UCSD-AML1 (cell line): Measurements from ENCODE around the gene NAXD.
"Not testable (repeated sequence)": the region's sequence is repeated elsewhere in the genome, so short reads cannot be mapped to it uniquely, and the experiment has no call there.

Experiments
- DNase-seq: peaks from one replicate; lab custom pipeline; 2025; ENCODE audit not compliant: unreplicated experiment; lab: John Stamatoyannopoulos, UW

Gene NAXD

DNA sequence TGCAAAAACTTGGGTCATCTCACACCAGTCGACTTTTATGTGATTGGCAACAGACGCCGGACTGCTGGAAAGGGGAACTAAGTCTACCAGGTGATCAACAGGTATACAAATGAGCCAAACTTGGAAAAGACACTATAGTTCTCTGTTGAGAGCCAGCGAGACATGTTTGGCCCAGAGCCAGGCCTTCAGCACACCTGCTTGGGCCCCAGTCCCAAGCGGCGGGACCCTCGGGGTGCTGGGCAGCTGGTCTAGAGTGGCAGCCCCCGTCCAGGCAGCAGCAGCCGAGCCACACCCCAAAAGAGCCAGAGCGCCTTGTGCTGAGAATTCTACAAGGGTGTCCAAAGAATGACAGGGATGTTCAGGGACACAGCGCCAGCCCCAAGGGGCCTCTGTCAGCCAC lies 28.0 kb downstream of the NAXD start:
- no peak for DNase-seq

DNA sequence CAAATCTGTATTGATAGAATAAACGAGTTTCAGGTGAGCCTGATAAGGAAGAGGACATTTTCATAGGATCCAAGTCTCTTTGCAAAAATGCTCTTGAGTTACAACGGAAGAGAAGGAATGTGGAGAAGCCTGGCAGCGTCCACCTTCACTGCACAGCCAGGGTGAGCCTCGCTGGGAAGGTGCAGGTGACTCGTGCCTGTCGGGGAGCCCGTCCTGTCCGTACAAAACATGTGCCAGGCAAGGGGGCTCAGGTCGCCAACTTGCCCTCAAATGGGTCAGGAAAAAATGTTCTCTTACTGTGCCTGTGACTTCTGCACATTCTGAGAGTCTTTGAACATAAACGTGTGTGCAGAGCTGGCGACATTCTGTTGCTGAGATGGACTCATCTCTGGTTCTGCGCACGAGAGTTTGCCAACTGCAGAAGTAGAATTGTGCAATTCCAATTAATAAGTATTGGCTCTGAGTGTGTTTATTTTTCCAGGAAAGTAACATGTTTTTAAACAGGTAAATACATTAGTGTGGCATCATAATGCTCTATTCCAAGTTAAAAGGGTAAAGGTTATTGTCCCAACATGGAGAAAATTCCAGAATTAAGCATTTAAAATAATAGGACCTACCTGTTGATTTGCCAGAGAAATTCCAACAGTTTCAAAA lies 28.6 kb downstream of the NAXD start:
- DNase-seq, result no peak

DNA sequence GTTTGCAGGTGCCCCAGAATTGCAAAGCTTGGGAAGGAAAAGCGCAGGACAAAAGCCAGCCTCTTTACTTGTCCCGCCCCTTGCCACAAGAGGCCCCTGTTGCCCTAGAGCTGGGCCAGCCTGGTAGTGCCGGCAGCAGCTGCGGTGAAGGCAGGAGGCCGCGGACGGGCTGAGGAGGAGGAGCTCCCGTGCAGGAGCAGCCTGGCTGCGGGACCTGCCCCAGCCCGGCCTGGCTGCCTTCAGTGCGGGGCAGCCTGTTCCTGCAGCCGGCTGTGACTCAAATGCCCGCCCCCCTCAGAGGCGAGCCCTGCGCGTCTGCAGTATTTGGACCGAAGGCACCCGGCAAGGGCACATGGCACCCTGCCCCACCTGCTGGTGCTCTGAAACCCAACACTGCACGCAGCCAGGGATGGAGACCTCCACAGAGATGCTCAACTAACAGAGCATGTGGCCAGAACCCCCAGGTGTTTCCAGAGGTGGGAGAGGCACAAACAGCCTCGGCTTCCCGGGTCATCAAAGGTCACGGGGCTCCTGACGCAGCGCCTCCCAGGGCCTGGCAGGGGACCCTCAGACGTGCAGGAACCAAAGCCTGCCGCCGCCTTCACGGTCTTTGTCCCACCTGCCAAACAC lies 29.7 kb downstream of the NAXD start:
- DNase-seq, result no peak

DNA sequence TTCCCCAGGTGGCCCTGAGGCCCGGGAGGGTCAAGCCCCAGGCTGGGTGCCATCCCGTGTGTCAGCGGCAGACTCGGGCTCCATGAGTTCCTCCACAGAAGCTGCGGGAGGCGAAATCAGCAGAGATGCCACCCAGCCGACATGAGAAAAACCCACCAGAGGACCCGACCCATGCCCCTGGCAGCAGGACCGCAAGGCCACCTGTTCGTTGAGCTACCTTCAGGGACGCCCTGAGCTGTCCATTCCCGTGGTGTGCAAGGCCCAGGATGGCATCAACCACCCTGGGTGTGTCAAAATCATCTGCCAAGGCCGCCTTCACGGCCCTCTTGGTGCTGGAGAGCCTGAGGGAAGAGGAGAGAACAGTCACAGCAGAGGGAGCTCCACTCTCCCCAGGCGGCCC lies 30.4 kb downstream of the NAXD start:
- DNase-seq, result no peak

DNA sequence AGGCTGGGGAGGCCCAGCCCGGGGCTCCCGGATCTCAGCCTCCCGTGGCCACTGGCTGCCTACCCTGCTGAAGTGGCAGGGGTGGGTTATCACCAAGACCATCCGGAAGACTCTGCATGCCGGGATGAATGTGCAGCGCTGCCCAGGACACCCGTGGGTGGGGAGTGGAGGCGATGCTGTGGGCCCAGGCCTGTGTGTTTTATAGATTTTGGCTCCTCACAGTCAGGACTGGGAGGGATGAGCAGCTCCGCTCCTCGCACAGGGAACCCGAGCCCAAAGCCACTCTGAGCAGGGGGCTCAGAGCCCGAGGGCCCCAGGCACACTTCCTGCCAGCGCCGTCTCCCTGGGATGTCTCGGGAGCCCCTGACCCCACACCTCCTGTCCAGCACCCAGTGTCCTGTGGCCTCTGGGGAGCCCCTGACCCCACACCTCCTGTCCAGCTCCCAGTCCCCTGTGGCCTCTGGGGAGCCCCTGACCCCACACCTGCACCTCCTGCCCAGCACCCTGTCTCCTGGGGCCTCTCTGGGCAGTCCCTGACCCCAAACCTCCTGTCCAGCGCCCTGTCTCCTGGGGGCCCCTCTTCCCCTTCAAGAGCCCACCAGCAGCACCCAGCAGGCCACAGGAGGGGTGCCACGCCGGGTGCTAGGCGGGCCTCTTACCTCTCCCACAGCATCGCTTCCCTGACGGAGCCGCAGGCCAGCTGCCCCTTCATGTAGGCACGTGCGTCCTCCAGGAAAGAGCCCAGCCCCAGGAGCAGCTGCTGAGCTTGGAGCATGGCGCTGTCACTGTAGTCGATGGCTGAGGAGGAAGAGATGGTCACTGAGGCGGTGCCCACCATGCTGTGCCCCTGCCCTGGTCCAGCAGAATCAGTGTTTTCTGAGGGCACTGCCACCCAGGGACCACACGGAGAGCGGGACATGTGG lies 31.4 kb downstream of the NAXD start:
- no peak for DNase-seq

DNA sequence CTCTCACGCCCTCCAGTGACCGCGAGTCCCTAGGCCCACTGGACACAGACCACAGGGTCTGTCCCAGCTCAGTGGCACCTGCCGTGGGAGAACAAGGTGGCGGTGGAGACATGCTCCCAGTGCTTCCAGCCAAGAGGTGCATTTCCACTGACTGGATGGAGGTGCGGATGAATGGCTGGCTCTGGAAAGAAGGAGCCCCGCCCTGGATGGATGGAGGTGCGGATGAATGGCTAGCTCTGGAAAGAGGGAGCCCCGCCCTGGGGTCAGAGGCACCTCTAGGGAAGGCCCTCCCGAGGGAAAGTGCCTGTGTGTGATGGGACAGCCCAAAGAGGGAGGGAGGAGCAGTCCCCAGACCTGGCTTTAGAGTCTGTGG lies 32.0 kb downstream of the NAXD start:
- no peak for DNase-seq

DNA sequence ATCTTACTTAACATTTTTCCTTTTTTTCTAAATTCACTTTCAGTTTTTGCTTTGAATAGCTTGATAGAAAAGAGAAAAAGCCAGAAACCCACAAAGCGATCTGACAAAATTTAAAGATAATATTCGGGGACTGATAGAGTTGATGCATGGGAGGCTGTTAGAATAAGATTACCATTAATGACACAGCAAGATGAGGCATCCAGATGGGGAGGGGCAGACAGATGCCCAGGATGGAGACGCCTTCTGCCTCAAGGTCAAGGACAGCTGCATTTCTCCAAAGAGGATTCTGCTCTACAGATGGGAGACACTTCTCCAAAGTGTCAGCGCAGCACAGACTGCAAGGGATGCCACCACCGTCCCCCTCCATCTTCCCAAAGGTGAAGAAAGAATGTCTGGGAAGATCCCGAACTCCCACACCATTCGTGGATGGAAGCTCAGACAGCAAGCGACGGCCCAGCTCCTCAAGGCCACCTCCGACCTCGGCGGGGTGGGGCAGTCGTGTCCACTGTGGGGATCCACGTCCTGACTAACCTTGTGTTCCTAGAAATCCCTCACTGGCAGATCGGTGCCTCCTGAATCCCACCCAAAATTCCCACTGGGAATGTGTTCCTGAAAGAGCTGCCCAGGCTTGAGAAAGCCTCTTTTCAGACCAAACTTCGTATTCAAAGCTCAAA lies 32.9 kb downstream of the NAXD start:
- no peak for DNase-seq

DNA sequence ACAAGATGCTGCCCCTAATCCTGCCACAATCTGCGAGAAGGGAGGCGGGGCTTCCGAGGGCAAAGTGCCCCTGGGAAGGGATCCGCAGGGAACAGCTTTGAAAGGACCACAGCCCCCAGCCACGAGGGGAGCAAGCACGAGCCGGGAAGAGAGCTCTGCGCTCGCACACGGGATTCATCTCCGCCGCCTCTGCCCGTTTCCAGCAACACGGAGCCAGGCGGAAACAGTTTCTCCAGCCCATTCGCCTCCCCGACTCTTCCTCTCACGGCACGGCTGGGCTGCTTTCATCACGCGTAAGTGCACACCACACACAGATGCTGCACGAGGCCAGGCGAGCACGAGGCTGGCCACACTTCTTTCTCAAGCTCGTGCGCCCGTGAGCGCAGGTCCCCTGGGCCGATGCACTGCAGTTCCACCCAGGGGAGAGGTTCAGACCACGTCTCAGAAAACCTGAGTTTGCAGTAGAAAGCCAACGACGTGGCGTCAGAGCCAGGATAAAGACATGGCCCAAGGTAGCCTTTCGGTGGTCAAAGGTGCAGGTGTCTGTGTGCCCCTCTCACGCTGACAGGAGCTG lies 33.6 kb downstream of the NAXD start:
- no peak for DNase-seq

DNA sequence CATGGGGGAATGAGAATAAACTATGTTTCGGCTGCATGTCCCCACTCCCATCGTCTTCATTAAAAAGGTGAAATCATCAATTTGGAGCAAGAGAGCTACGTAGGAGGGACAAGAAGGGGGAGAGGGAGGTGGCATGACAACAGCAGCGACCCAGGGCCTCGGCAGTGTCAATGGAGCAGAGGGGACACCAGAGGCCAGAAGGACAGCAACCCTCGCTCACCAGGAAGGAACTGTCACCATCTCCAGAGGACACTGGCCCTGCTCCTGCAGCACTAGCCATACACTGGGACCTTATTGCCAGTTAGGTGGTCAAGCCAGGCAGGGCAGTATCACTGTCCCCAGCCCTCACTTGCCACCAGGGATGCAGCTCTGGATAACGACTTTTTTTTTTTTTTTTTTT lies 34.2 kb downstream of the NAXD start:
- no peak for DNase-seq

DNA sequence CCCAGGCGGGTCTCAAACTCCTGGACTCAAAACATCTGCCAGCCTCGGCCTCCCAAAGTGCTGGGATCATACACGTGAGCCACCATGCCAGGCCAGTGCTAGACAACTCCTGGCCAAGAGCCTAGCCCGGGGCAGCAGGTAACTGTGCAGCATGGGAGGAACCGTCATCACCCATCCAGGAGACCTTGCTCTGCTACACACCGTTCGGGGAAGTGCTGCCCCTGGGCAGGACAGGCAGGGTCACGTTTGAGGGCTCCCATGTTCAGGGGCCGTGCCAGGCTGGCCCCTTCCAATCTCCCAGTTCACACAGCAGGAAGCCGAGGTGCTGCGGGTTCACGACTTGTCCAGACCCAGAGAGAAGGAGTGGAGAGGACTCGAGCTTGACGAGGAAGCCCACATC lies 35.1 kb downstream of the NAXD start:
- no peak for DNase-seq

DNA sequence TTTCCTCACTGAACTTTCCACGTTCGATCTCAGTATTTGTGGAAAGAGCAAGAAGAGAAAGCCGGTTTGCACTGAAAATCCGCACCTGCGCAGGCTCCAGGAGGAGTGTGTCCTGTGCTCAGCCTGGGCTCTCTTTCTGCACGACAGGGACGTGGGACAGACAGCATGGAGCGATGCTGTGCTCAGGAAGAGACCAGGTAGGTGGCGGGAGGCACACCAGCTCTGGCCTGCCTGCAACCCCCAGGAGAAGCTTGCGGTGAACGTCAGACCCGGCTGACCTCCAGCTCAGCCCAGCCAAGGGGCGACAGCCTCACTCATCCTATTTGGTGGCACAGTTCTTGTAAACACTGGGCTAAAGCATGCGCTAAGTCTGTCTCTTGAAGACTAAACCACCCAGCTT lies 35.9 kb downstream of the NAXD start:
- DNase-seq, result no peak

DNA sequence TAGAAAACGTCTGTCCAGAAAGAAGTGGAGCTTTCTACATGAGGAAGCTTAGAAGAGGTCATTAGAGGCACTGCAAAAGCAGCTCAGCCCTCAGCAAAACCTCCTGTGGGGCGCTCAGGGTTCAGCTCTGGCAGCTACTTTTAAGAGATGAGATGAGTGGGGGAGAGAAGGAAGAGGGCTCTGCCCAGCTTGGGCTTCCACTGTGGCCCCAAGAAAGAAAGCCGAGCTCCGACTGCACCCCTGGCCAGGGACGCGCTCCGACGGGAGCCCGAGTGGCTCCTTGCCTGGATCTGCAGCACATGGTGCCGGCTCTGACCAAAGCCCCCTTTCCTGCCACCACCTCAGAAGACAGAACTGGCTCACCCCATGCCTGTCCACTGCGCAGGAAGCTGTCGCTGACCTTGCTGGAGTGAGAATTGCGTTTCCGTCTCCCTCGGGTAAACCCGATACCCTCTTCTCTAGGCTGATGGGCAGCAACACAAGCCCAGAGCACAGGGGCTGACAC lies 36.4 kb downstream of the NAXD start:
- no peak for DNase-seq

DNA sequence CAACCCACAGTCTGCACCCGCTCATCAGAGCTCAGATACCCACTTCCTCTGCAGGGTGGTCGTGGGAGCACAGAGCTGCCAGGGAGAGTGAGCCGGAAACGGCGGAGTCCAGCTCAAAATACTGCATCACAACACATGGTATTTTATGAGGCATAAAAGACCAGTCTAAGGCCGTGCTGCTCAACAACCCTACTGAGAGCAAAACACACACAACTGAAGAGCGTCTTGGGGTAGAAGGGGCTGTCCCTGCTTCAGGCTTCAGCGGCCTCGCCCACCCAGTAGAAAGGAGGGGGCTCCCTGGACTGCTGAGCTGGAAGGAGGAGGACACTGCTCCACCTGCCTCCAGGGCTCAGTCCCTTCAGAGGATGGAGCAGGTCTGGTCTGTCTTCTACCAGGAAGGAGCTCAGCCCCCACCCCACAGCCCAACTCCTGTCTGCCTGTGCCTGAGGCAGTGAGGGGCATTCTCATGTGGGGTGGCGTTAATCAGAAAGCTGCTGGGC lies 36.9 kb downstream of the NAXD start:
- DNase-seq, result no peak

DNA sequence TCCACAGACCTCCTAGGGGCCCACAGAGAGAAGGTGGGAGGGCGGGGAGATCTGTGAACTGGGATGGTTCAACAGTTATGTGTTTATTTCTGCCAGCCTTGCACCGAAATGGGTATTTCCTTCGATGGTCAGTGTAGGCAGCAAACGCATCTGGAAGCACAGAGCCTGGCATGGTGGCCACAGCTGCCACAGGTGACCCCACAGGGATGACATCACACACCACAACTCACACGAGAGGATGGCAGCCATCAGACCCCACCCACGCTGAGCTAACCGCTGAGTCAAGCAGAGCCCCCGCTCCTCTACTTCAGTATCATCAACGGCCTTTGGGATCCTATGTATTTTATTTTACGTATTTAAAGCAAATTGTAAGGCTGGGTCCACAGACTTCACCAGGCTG lies 37.4 kb downstream of the NAXD start:
- no peak for DNase-seq

DNA sequence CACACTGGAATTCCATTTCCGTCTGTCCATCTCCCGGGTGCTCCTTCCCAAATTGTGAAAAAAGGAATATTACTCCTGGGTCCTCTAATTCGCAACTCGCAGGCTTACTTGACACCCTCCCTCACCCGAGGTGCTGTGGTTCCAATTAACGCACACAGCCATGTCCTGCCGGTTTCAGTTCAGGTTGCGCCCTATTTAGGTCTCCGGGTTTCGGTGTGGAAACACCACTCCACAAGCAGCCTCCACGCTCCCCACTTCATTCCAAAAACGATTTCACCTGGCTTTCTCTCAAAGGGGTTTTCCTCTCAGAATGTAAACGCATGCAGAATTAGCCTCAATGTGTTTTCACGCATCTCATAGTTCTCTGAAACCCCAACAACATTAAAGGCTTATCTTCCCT lies 37.9 kb downstream of the NAXD start:
- DNase-seq, result no peak

DNA sequence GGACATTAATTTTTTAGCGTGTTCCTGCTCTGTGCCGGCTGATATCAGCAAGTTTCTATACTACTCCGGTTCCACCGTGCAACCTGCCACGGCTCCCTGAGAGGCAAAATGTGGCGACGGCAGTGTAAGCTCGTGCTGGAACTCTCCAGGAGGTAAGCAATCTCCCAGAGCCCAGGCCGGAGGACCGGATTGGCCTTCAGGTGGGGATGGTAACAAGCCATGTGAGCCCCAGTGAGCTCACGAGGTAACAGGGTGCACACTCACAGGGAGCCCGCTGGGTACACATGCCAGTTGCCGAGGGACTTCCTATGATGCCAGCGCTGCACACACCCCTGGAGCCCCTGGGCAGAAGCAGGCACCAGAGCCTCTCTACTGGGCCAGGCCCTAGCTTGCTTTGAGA lies 38.5 kb downstream of the NAXD start:
- DNase-seq, result no peak

DNA sequence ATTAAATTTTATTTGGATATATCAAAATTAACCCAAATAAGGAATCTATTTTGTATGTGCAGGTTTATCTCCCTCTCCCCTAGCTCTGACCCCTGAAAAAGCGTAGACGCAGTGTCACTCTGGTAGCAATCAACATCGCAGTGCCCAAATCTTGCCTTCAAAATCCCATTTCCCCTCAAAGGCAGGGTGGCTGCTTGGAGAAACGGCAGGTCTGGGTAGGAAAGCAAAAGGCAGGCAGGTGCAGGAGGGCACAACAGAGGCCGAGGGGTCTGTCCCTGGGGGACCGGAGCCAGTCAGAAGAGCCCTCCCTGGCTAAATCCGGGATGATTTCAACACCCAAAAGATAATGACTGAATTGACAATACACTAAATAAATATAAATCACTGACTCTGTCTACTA lies 41.9 kb downstream of the NAXD start:
- DNase-seq, result no peak

DNA sequence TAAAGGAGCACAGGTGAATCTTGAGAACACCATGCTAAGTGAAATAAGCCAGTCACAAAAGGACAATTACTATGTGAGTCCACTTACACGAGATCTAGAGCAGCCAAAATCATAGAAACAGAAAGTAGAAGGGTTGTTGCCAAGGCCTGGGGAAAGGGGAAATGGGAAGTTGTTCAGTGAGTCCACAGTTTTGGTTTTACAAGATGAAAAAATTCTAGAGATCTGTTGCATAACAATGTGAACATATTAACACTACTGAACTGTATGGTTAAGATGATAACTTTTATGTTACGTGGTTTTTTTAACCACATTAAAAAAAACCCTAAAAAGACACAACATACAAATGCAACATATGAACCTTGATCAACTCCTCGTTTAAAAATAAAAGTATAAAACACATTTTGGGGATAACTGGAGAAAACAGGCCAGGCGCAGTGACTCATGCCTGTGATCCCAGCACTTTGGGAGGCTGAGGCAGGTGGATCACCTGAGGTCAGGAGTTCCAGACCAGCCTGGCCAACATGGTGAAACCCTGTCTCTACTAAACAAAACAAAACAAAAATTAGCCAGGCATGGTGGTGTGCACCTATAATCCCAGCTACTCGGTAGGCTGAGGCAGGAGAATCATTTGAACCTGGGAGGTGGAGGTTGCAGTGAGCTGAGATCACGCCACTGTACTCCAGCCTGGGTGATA lies 43.0 kb downstream of the NAXD start:
- not testable (repeated sequence) for DNase-seq

DNA sequence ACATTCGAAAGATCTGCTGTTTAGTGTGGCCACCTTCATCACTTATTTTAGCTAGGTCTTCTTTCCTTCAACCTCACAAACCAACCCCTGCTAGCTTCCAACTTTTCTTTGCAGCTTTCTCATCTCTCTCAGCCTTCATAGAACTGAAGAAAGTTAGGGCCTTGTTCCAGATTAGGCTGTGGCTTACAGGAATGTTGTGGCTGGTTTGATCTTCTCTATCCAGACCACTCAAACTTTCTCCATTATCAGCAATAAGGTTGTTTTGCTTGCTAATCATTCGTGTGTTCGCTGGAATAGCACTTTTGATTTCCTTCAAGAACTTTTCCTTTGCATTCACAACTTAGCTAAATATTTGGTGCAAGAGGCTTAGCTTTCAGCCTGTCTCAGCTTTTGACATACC lies 45.9 kb downstream of the NAXD start:
- DNase-seq, result no peak

DNA sequence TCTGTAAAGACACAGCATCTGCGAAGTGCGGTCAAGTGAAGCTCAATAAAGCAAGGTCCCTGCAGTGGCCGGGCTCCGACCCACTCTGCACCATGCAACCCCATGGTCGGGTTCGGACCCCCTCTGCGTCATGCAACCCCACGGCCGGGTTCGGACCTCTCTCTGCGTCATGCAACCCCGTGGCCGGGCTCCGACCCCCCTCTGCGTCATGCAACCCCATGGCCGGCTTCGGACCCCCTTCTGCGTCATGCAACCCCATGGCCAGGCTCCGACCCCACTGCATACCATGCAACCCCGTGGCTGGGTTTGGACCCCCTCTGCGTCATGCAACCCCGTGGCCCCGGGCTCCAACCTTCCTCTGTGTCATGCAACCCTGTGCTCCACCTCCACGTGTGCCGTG lies 46.7 kb downstream of the NAXD start:
- DNase-seq, result no peak
